Adipose tissue (tissue), 3 donors: ENCODE data around the gene SF3B2. TPM values are rescaled to one million over a fixed set of nuclear protein-coding genes. Genes with fewer than 3 reads are reported as not detected.
A peak's percentile ranks its signal among the peaks of the same experiment; 100 is the strongest.
"Not testable (repeated sequence)": the region's sequence is repeated elsewhere in the genome, so short reads cannot be mapped to it uniquely, and the experiment has no call there.

Experiments
- H3K27ac ChIP-seq: one replicate; pipeline ENCODE4 v1.5.1; 2013; ENCODE audit warnings: low read depth, low read length
- WGBS, 3 donors: extraction: QIAGEN DNeasy Blood & Tissue Kit; methylation state at CpG; one replicate each; pipeline ENCODE4 v1.1.7; 2013; 5-methylcytosine and 5-hydroxymethylcytosine counted together
- polyA plus RNA-seq, 3 donors: library from polyadenylated mRNA; stranded (reverse); fragments of 200-250 nt; gene quantifications; one replicate each; pipeline ENCODE4 v1.2.3, GENCODE V29; 2013
- donor health status: healthy with polysubstance abuse.
- donor health status: Bipolar disorder and iron deficiency.
- donor health status: healthy.

The SF3B2 gene
- polyA plus RNA-seq, 3 donors: 95.6 to 110 (median 98.5) TPM

DNA sequence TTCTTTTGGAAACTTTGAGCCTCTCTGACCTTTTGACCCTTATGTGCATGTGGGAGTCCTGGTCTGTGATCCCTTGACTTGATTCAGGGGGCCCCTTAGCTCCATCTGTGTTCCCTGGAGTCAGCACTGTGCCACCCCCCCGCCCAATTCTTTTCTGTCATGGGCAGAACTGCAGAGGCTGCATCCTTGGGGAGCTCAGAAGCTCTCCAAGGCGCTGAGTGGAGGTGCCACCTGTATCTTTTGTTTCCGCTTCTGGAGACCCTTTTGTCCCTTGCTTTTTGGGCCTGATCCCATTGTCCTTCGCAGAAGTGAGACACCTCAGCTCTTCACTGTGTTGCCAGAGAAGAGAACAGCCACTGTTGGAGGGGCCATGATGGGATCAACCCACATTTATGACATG is 15.5 kb downstream of the SF3B2 start:
- H3K27ac ChIP-seq: no peak overlapping the region
- 74 to 97% (median 84%) methylated on average over 4 of the region's 4 CpGs for WGBS, 3 donors

DNA sequence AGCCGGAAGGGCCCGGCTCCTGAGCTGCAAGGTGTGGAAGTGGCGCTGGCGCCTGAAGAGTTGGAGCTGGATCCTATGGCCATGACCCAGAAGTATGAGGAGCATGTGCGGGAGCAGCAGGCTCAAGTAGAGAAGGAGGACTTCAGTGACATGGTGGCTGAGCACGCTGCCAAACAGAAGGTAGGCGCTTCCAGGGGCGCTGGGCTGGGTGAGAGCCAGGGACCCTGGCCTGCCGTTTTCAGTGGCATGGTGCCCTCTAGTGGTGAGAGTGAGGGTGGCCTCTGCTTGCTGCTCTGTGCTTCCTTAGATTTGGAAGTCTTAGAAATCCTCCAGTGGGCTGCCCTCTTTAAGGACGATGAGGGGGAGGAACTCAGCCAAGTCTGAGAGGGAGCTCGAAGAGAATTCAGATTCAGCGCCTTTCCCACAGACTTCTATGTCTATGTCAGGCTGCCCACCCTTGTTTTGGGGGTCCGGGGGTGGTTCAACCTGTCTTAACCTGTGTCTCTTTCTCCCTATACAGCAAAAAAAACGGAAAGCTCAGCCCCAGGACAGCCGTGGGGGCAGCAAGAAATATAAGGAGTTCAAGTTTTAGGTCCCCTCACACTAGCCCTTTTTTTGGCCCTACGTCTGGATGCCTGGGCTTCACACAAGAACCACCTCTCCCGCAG is 16.1 kb downstream of the SF3B2 start:
- WGBS, 3 donors: 39 to 57% (median 54%) methylated on average over 17 of the region's 17 CpGs
- H3K27ac ChIP-seq: no peak overlapping the region

DNA sequence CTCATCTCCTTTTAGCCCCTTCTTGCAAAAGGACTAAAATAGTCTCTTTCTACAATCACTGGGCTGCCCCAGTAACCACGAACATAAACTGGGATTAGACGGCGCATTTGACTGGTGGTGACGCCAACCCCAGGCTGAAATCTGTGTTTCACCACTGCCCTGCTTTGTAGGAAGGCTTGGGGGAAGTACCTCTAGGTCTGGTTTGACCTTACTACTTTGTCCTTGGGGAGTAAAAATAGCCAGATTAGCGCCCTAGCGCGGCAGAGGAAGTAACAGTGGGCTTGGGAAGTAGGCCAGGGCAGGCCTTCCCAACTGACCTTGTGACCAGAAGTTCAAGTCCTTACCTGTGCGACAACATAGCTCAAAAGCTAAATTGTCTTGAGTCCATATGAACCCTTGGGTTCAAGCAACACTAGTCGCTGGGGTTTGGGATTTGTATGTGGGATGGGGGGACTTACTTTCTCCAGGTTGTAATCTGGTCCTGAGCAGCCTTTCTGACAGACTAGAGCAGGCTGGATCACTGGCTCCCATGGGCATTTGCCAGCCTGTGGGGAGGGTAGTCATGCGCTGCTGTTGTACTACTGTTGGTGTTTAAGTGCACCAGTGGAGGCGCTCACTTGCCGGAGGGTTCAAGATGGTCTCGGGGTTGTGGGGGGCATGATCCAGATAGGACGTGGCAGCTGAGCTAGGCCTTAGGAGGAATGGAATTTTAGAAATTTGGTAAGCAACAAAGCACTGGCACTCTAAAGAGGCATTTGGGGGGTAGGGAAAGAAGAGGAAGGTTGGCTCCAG is 17.0 kb downstream of the SF3B2 start:
- peak overlapping the region; percentile 82 for H3K27ac ChIP-seq
- WGBS, 3 donors: 22 to 33% (median 30%) methylated on average over 14 of the region's 14 CpGs

DNA sequence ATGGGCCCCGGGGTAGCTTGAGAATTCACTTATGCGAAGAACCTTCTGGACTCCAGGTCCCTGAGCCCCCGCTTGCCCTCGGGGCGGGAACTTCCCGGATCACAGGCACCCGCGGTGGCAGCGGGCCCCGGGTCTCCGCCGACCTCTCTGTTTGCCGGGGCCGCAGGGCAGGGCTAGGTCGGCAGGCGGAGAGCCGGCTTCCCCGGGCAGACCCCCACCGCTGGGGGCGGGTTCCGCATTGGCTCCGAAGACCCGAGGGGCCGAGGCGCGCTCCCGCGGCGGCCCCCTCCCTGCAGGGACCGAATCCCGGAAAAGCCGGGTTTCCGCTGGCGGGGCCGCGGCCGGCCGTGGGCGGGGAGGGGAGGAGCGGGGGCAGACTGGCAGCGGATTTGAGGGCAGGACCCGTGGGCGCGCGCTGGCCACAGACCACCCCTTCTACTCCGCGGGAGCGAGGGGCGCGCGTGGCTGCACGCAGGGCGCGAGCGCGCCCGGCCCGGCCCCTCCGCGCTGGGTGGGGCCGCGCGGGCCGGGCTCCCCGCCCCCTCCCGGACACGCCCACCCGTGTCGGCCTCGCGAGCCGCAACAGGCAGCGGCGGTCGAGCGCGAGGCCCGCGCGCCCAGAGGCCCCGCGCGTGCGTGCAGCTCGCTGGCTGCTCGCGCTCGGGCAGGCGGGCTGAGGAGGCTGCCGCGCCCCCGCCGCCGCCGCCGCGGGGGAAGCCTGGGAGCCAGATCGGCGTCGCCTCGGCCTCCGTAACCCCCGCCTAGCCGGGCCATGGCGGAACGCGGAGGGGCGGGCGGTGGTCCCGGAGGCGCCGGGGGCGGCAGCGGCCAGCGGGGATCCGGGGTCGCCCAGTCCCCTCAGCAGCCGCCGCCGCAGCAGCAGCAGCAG is 17.8 kb downstream of the SF3B2 start, which contains the start of gene PACS1:
Gene PACS1 (plus strand): TSS at position 558 of the 889 bp plus-strand sequence. CDS start 215 bp downstream, at position 773.
- peak within 1 kb of the TSS; percentile 82 for H3K27ac ChIP-seq
- 0% methylated on average over 49 to 120 of the region's 120 CpGs for WGBS, 3 donors

DNA sequence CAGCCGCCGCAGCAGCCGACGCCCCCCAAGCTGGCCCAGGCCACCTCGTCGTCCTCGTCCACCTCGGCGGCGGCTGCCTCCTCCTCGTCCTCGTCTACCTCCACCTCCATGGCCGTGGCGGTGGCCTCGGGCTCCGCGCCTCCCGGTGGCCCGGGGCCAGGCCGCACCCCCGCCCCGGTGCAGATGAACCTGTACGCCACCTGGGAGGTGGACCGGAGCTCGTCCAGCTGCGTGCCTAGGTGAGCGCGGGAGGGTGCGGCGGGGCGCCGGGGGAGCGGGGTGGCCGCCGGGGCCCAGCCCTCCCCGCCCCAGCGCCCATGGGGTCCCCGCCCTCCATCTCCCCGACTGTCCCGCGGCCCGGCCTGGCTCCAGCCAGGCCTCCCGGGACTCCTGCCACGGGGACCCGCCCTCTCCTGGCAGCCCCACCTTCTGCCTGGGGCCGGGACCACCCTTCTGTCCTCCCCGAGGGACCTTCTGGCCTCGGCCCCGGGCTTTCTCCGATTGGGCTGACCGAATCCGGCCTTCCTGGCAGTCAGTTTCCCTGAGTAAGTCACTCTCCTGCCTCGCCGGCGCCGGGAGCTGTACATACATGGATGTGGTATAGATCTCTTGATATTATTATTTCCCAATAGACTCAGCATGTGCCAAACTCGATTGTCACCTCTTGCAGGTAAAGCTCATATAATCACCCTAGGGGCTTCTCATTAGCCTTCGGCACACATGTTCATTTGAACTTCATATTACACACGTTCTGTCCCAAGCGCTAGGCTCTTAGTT is 18.6 kb downstream of the SF3B2 start:
- H3K27ac ChIP-seq: peak overlapping the region; percentile 62
- 1 to 2% (median 1%) methylated on average over 50 to 60 of the region's 60 CpGs for WGBS, 3 donors

DNA sequence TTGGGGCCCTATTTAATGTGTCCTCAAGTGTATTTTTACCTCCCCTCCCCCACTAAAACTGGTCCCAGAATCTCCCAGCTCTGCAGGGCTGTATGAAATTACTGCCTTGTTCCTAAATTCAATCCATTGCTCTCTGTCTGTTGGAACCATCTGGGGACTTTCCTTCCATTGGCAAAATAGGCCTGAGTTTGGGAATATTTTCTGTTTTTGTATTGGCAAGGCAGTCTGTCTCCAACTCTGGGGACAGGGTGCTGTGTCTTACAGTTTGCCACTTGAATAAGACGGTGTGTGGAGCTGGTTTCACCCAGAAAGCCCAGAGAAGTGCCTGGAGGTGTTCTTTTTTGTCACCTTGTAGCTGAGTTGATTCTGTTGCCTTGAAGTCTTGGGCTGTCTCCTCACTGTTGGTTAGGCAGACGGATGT is 19.2 kb downstream of the SF3B2 start:
- WGBS, 3 donors: 19 to 39% (median 28%) methylated on average over 2 of the region's 2 CpGs

DNA sequence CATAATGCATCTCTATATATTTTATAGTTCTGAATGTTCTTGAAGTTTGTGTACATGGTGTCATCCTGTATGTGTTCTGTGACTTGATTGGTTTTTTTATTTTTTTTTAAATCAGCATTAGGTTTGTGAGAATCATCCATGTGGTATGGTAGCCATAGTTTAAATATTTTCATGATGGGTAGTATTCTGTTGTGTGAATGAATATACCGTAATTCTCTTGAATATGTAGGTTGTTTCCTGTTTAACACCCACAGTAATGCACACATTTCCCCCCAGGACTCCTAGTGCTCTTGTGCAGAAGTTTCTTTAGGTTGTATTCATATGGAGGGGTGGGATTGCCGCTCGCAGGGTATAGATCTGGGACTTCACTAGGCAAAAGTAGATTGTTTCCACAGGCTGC is 19.9 kb downstream of the SF3B2 start:
- WGBS, 3 donors: 80 to 96% (median 92%) methylated on average over 3 of the region's 3 CpGs
- H3K27ac ChIP-seq: no peak overlapping the region

More for the DNA sequence above, 19.2 kb downstream of the SF3B2 start:
- peak overlapping the region; percentile 40 for H3K27ac ChIP-seq

DNA sequence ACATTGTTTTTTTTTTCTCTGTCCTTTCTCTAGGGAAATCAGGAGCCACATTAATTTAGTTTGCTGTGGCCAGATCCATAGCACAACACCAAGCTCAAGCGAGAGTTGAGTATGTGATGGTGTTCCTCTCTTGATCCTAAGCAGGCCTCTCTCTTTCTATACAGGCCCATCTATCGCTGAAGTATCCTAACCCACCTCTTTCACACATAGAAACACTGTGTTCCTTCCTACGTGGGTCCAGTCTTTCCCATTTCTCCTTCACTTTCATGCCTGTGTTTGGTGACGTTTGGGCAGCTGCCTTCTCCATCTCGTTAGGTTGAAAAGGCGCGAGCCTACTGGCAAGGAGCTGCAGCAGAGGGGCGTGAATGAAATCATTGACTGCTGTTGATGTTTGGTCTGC is 20.4 kb downstream of the SF3B2 start:
- H3K27ac ChIP-seq: no peak overlapping the region
- WGBS, 3 donors: 75 to 86% (median 85%) methylated on average over 8 of the region's 8 CpGs

DNA sequence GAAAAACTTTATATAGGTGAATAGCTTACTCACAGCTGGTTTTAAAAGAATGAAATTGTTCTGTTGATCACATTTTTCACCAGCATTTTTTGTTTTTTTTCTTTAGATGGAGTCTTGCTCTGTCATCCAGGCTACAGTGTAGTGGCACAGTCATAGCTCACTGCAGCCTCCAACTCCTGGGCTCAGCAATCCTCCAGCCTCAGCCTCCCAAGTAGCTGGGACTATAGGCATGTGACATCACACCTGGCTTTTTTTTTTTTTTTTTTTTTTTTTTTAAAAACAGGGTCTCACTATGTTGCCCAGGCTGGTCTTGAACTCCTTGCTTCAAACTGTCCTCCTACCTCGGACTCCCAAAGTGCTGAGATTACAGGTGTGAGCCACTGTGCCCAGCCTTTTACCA is 21.5 kb downstream of the SF3B2 start:
- H3K27ac ChIP-seq: no peak overlapping the region
- WGBS, 3 donors: 93 to 100% (median 100%) methylated on average over 1 of the region's 1 CpG

DNA sequence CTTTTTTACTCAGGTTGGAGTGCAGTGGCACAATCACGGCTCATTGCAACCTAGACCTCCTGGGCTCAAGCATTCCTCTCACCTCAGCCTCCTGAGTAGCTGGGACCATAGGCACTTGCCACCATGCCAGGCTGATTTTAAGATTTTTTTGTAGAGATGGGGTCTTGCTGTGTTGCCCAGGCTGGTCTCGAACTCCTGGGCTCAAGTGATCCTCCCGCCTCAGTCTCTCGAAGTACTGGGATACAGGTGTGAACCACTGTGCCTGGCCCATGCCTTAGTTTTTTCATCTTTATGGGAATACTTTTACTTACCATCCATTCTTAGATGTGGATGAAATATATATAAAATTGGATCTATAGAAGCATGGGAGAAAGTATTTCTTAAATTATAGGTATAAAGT is 23.1 kb downstream of the SF3B2 start:
- WGBS, 3 donors: 98 to 100% (median 99%) methylated on average over 4 of the region's 4 CpGs
- H3K27ac ChIP-seq: no peak overlapping the region

DNA sequence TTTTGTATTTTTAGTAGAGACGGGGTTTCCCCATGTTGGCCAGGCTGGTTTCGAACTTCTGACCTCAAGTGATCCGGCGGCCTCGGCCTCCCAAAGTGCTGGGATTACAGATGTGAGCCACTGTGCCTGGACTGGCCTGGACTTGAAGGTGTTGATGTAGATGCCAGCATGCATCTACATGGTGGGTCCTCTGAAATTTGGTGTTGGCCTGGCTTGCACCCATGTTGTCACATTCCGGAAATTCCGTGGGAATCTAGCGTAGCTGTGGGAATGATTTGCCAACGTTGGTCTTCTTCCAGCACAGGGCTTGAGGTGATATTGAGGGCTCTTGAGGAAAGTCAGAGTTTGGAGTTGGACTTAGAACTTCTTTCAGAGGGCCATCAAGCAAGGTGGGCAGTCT is 24.4 kb downstream of the SF3B2 start:
- no peak overlapping the region for H3K27ac ChIP-seq
- 79 to 90% (median 89%) methylated on average over 9 of the region's 9 CpGs for WGBS, 3 donors

DNA sequence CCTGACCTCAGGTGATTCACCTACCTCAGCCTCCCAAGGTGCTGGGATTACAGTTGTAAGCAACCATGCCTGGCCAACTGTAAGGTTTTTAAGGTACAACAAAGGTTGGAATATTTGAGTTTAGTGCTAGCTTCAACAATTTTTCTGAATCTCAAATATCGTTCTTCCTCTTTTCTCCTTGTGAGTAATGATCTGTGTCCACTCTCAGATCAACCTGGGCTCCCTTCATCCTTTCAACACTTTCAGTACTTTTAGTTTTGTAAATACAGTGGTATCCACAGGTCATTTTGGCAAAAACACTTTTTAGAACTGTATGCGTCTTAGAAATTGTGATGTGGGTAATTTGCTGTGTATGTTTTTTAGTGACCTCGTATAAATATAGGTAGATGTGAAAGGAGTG is 25.8 kb downstream of the SF3B2 start:
- H3K27ac ChIP-seq: no peak overlapping the region
- WGBS, 3 donors: 92 to 94% (median 94%) methylated on average over 3 of the region's 3 CpGs

DNA sequence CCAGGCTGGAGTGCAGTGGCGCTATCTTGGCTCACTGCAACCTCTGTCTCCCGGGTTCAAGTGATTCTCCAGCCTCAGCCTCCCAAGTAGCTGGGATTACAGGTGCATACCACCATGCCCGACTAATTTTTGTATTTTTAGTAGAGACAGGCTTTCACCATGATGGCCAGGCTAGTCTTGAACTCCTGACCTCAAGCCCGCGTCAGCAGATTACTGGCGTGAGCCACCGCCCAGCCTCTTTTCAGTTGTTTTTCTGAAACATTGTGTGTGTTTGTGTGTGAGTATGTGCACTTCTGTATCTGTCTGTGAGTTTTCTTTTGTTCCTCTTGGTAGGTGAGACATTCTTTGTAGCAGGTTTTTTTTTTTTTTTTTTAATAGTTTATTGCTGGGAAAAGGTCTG is 26.8 kb downstream of the SF3B2 start:
- not testable (repeated sequence) for H3K27ac ChIP-seq
- WGBS, 3 donors: 89 to 92% (median 91%) methylated on average over 7 of the region's 7 CpGs

DNA sequence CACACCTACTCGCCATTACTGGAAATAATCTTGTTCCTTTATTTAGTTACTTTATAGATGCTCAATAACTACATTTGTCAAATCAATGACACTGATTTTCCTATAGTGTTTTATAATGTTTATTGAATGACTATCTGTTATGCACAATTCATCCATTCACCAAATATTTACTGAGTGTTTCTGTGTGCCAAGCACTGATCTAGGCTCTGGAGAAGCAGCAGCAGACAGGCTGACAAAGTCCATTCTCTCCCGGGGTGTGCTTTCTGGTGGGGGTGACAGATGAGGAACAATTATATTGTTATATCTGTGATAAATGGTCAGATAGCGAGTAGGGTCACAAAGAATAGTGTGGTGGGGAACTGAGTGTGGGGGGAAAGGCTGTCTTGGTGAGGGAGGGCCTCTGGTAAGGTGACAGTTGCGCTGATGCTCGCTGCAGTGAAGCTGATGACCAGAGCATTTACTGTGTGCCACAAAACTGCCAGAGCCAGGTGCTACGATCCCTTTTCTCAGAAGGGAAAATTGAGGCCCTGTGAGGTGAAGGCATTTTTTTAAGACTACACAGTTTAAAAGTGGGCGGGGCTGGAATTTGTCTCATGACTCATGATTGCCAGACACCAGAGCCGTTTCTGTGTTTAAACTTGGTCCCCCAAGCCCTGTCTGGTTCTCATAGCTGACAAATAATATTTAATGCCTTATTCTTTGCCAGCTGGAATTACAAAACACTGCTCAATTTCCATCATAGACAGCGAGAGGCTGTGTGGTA is 28.1 kb downstream of the SF3B2 start:
- WGBS, 3 donors: 56 to 72% (median 62%) methylated on average over 9 of the region's 9 CpGs
- H3K27ac ChIP-seq: no peak overlapping the region

DNA sequence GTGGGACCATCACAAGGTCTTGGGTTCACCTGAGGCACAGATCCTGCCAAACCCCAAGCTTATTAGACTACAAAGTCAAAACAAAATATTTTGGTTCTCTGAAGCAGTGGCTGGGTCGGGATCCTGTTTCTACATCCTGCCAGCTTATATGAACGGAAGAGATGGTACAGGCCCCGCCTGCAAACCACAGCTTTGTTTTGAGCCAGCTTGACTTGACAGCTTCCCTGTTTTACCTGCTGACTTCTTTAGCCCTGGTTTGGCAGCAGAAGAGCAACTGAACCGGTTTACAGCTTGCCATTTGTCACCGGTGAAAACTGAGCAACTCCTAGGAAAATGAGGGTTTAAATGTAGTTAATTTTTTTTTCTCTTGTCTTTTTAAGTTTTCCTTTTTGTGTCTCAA is 29.3 kb downstream of the SF3B2 start:
- 13 to 26% (median 23%) methylated on average over 5 of the region's 5 CpGs for WGBS, 3 donors
- no peak overlapping the region for H3K27ac ChIP-seq

DNA sequence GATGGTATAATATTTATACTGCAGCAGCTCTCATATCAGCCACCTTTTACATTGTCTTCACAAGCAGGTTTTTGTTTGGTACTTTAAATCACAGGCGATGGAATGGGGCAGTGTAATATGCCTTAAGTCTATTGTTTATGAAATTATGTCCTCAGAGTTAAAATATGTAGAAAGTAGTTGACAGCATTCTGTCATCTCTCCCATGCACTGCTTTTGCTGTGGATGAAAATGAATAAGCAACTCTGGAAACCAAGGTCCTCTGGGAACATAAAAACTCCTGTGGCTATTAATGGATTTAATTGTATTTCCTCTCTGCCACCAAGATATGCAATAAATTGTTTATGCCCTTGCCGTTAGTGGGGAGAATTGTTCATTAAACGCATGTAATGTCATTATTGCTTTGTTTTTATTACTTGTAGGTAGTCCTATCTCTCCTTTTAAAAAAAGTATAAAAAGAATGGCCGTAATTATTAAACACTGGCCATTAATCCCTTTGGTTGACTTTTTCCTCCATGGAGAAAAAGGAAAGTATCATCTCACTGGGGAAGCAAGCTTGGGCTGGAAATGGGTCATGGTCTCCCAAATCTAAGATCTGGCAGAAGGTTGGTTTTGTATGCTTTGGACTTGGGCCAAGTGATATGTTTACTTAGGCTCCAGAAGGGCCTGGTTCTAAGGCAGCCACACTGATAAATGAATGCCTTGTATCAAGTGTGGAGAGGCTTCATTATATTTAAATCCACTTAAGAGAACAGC is 31.0 kb downstream of the SF3B2 start:
- WGBS, 3 donors: 35 to 67% (median 58%) methylated on average over 4 of the region's 4 CpGs
- H3K27ac ChIP-seq: no peak overlapping the region

DNA sequence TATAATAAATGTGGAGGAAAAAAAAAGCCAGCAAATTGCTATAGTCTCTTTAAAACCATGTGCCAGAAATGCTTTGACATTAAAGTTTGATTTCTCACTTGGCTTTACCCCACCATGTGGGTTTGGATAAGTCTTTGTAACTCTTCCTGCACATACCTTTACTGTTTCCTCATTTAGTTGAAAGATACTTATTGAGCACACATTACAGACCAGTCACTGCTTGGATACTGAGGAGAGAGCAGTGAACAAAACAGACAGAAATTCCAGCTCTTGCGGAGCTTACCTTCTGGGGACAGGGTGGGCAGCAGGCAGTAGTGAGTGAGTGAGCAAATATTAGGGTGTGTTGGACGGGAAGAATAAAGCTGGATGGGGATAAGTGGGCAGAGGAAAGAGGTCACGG is 31.6 kb downstream of the SF3B2 start:
- WGBS, 3 donors: 74 to 96% (median 95%) methylated on average over 3 of the region's 3 CpGs
- no peak overlapping the region for H3K27ac ChIP-seq
